Stimulated activated CD4-positive, alpha-beta T cell treated with anti-CD3 and anti-CD28 coated beads, Interleukin-12 subunit alpha, Interleukin-12 subunit beta, amount 100 ng/mL, for 24 hours (primary cell): ENCODE measurements around the gene CUL7.

Source experiments
- DNase-seq, 2 experiments: peaks; one replicate each; pipeline ENCODE4 v3.0.0-alpha.2; 2020; ENCODE audit warnings: low read depth in 2 of 2

The CUL7 gene

GRCh38 chr6:43077333-43077809 lies 23.7 kb upstream of the CUL7 start:
- no peak for DNase-seq

- no peak for DNase-seq
Observed at GRCh38 chr6:43076464-43077332, 23.0 kb upstream of the CUL7 start.

GRCh38 chr6:43075670-43076463 lies 22.2 kb upstream of the CUL7 start, which contains the start of gene PTK7:
TSS of gene PTK7 (plus strand) at chr6:43076314. CDS start at chr6:43076489, 175 bp downstream.
- DNase-seq = peak in 1 of 2 experiments; percentile 24

- DNase-seq = no peak
Observed at GRCh38 chr6:43074847-43075669, 21.4 kb upstream of the CUL7 start.

- no peak for DNase-seq
Observed at GRCh38 chr6:43070028-43070632, 16.5 kb upstream of the CUL7 start.

GRCh38 chr6:43062818-43063217 lies 9.2 kb upstream of the CUL7 start:
- DNase-seq = no peak

GRCh38 chr6:43061861-43062260 lies 8.2 kb upstream of the CUL7 start:
- DNase-seq = no peak

- DNase-seq = no peak
Observed at GRCh38 chr6:43060755-43061633, 7.3 kb upstream of the CUL7 start.

- DNase-seq = no peak
Observed at GRCh38 chr6:43060034-43060754, 6.5 kb upstream of the CUL7 start.

- peak; percentile 97 to 98 for DNase-seq
Observed at GRCh38 chr6:43059168-43060033, 5.8 kb upstream of the CUL7 start, which contains the start of the genes KLC4 and MRPL2. TSS of gene KLC4 (plus strand) at chr6:43059631. CDS start at chr6:43061336, 1,705 bp downstream. TSS of gene MRPL2 (minus strand) at chr6:43059434. CDS start at chr6:43059381, 53 bp downstream.

GRCh38 chr6:43058531-43058930 lies 4.9 kb upstream of the CUL7 start:
- no peak for DNase-seq

- DNase-seq = no peak
Observed at GRCh38 chr6:43055966-43056365, 2.3 kb upstream of the CUL7 start.

- DNase-seq = no peak
Observed at GRCh38 chr6:43054206-43054943, 724 bp upstream of the CUL7 start.

- DNase-seq = peak in 1 of 2 experiments; percentile 10
Observed at GRCh38 chr6:43052842-43053544, 658 bp downstream of the CUL7 start.

- DNase-seq = no peak
Observed at GRCh38 chr6:43052225-43052841, 1.3 kb downstream of the CUL7 start.

GRCh38 chr6:43050981-43051380 lies 2.7 kb downstream of the CUL7 start:
- DNase-seq = no peak

- DNase-seq = no peak
Observed at GRCh38 chr6:43047998-43048397, 5.7 kb downstream of the CUL7 start.
